PC-9 (cell line): Measurements from ENCODE around the gene ITIH3.

Source experiments
- EZH2 ChIP-seq: fragments of 200-600 bp; sonication (generic); IDR thresholded peaks from 2 replicates; pipeline ENCODE4 v1.8.0; 2017; ENCODE audit warnings: antibody characterized with exemption, low read depth
- TF ChIP-seq, protein P1 (sequence below): fragments of 200-600 bp; sonication (generic); conservative IDR thresholded peaks from 2 replicates; pipeline ENCODE4 v1.6.1; 2017; ENCODE audit warnings: mixed run types, antibody characterized with exemption, mild to moderate bottlenecking, moderate library complexity

DNA sequence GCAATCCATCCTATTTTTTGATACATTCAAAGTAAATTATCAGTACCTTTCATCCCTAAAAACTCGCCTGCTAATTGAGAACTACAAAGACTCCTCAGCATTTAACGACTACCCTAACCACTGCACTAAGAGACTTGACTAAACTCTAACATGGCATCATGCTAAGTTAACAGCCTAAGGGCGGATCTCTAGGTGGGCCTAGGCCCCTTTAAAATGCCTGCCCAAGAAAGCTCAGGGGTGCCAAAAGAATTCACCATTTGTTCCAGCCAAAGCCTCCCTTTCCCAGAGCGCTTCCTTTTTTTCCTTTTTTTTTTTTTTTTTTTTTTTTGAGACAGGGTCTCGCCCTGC lies 23.3 kb upstream of the ITIH3 start:
- no peak for TF ChIP-seq EZH2
- TF ChIP-seq, protein P1, sequence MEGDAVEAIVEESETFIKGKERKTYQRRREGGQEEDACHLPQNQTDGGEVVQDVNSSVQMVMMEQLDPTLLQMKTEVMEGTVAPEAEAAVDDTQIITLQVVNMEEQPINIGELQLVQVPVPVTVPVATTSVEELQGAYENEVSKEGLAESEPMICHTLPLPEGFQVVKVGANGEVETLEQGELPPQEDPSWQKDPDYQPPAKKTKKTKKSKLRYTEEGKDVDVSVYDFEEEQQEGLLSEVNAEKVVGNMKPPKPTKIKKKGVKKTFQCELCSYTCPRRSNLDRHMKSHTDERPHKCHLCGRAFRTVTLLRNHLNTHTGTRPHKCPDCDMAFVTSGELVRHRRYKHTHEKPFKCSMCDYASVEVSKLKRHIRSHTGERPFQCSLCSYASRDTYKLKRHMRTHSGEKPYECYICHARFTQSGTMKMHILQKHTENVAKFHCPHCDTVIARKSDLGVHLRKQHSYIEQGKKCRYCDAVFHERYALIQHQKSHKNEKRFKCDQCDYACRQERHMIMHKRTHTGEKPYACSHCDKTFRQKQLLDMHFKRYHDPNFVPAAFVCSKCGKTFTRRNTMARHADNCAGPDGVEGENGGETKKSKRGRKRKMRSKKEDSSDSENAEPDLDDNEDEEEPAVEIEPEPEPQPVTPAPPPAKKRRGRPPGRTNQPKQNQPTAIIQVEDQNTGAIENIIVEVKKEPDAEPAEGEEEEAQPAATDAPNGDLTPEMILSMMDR, result no peak
